Retinal pigment epithelial cell (primary cell): ENCODE data around the gene BAIAP2L2.

Experiments
- DNase-seq: peaks from one replicate; pipeline ENCODE4 v3.0.0-alpha.2; 2010; ENCODE audit warnings: low read depth
- H3K4me3 ChIP-seq: 2 replicates; pipeline ENCODE4 v1.5.1; 2011; ENCODE audit warnings: mild to moderate bottlenecking, low read length, control low read depth, moderate library complexity
- TF ChIP-seq, protein P1 (sequence below): conservative IDR thresholded peaks from 2 replicates; pipeline ENCODE4 v1.5.1; 2011; ENCODE audit warnings: low read depth, low read length, control low read depth, inconsistent platforms

The BAIAP2L2 gene

GRCh38 chr22:38135133-38135706 is 24.7 kb upstream of the BAIAP2L2 start:
- H3K4me3 ChIP-seq: no peak overlapping the region
- peak; percentile 36 for DNase-seq
- TF ChIP-seq, protein P1, sequence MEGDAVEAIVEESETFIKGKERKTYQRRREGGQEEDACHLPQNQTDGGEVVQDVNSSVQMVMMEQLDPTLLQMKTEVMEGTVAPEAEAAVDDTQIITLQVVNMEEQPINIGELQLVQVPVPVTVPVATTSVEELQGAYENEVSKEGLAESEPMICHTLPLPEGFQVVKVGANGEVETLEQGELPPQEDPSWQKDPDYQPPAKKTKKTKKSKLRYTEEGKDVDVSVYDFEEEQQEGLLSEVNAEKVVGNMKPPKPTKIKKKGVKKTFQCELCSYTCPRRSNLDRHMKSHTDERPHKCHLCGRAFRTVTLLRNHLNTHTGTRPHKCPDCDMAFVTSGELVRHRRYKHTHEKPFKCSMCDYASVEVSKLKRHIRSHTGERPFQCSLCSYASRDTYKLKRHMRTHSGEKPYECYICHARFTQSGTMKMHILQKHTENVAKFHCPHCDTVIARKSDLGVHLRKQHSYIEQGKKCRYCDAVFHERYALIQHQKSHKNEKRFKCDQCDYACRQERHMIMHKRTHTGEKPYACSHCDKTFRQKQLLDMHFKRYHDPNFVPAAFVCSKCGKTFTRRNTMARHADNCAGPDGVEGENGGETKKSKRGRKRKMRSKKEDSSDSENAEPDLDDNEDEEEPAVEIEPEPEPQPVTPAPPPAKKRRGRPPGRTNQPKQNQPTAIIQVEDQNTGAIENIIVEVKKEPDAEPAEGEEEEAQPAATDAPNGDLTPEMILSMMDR: no peak

GRCh38 chr22:38133331-38133730 is 22.8 kb upstream of the BAIAP2L2 start:
- DNase-seq: no peak
- TF ChIP-seq, protein P1: no peak
- no peak overlapping the region for H3K4me3 ChIP-seq

DNA sequence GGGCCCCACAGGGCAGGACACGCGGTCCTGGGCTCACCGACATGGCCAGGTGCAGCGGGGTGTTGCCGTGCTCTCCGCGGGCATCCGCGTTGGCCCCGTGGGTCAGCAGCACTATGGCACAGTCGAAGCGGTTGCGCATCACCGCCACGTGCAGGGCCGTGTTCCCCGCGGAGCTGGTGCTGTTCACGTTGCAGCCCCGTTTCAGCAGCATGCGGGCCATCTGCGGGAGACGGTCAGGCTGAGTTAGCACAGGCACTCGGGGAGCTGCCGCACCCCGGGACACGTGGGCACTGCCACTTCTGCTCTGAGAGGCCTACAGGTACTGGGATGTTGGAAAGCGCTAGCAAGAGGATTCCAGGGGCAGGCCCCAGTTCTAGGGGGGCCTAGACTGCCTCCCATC is 22.3 kb upstream of the BAIAP2L2 start:
- DNase-seq: no peak

DNA sequence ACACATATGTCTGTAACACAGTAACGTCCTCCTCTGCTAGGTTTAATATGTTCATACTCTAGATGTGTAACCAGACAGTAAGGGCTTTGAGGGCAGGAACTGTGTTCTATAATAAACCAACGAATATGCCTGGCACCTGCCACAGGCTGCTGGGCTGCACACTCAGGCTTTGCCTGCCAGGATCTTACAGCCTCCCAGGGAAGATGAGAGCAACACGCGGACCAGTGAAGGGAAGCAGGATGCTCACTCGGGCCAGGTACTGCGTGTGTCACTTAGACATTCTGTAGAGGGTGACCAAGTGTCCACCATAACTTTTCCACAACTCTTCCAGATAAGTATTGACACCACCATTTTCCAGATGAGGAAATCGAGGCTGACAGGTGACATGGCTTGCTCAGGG is 21.7 kb upstream of the BAIAP2L2 start:
- no peak for DNase-seq
- TF ChIP-seq, protein P1: no peak
- no peak overlapping the region for H3K4me3 ChIP-seq

More for the DNA sequence above, 22.3 kb upstream of the BAIAP2L2 start:
- no peak overlapping the region for H3K4me3 ChIP-seq
- TF ChIP-seq, protein P1: no peak

GRCh38 chr22:38131399-38131798 is 20.9 kb upstream of the BAIAP2L2 start:
- DNase-seq: no peak
- TF ChIP-seq, protein P1: no peak
- H3K4me3 ChIP-seq: no peak overlapping the region

DNA sequence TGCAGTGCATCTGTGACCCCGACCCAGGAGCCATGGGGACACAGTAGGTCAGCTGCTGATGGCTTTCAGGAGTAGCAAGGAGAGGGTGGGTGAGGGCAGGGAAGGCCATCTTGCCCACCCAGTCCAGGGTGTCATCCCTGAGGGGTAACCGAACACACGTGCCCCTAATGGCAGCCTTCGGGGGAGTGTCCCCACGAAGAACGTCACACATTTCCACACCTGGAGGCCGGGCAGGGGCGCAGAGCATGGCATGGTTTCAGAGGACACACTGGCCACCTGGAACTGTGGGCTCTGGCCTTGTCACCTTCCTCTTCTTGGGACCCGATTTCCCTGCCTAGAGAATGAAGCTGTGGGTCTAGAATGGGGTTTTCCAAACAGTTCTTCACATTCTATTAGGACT is 19.4 kb upstream of the BAIAP2L2 start:
- H3K4me3 ChIP-seq: no peak overlapping the region
- TF ChIP-seq, protein P1: no peak
- no peak for DNase-seq

DNA sequence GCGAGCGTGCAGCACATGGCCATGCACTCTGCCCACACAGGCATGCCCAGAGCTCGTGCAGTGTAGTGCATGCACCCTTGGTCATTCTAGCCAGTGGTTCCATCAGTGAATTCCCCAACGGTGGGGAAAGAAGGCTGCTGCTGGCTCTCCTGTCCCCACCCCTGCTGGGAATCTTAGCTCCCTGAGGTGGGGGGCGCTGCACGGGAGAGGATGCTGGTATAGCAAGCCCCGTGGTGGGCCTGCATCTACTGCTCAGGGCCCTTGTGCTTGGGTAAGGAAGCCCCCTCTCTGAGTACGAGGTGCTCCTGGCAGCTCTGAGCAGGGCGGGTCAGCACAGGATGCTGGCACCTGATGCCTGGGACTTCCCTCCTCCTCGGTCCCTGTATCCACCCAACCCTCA is 18.5 kb upstream of the BAIAP2L2 start:
- no peak for DNase-seq
- TF ChIP-seq, protein P1: no peak
- no peak overlapping the region for H3K4me3 ChIP-seq
